HL-60 (cell line): ENCODE data around the gene ITFG2.
"Not testable (repeated sequence)": the region's sequence is repeated elsewhere in the genome, so short reads cannot be mapped to it uniquely, and the experiment has no call there.

Experiments
- DNase-seq, 2 experiments: peaks; one replicate each; pipeline ENCODE4 v3.0.0-alpha.2; 2010 to 2020; ENCODE audit warnings: low read depth in 1 of 2, low spot score in 1 of 2
- H3K27ac ChIP-seq: fragments of 250-450 bp; sonication (Bioruptor Pico); replicated peaks from 2 replicates; pipeline ENCODE4 v1.5.1; 2020; ENCODE audit warnings: mild to moderate bottlenecking, moderate library complexity
- H3K27me3 ChIP-seq: fragments of 250-450 bp; sonication (Bioruptor Pico); 2 replicates; pipeline ENCODE4 v1.5.1; 2021; ENCODE audit warnings: mild to moderate bottlenecking, moderate library complexity; ENCODE audit not compliant: insufficient read depth, poor library complexity, severe bottlenecking
- H3K4me3 ChIP-seq: replicated peaks from 2 replicates; pipeline ENCODE4 v1.5.1; 2011; ENCODE audit warnings: mild to moderate bottlenecking, control low read depth, low read length; ENCODE audit not compliant: insufficient read depth
- CTCF ChIP-seq: IDR thresholded peaks from one replicate; pipeline ENCODE4 v1.5.1; 2011; ENCODE audit warnings: low read length, control low read depth, inconsistent platforms; ENCODE audit not compliant: insufficient read depth
- GABPA ChIP-seq: IDR thresholded peaks from 2 replicates; pipeline ENCODE4 v1.6.1; 2012; ENCODE audit warnings: low read depth
- POLR2AphosphoS5 ChIP-seq: IDR thresholded peaks from 2 replicates; pipeline ENCODE4 v1.6.1; 2012; ENCODE audit warnings: low read depth
- REST ChIP-seq: IDR thresholded peaks from 2 replicates; pipeline ENCODE4 v1.6.1; 2012; ENCODE audit warnings: low read depth; ENCODE audit not compliant: insufficient replicate concordance
- SPI1 ChIP-seq: IDR thresholded peaks from 2 replicates; pipeline ENCODE4 v1.6.1; 2012; ENCODE audit warnings: low read depth, mild to moderate bottlenecking, borderline replicate concordance

ITFG2 gene

DNA sequence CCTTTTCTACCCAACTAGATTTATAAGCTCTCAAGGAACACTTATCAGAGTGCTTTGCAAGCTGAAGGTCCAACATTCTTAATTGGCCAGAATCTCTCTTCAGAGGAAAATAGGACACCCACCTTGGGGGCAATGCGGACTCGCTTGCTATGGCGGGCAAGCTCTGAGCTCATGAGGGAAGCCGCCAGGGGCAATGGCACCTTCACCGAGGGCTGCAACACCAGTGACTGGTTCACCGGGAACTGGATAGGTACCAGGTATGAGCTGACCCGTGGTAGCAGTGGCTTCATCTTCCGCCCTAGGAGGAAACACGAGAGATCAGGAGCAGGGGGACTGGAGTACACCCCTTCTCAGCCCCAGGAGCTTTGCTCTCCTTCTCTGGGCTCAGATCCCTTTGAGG lies 51.7 kb downstream of the ITFG2 start:
- Histone ChIP-seq H3K27me3 (no peaks in the 10 kb centered on the region), H3K4me3 (no peak overlapping the region), H3K27ac (no peak overlapping the region)
- TF ChIP-seq REST (no peak), GABPA (no peak), POLR2AphosphoS5 (no peak), SPI1 (no peak), CTCF (no peak)
- no peak for DNase-seq

DNA sequence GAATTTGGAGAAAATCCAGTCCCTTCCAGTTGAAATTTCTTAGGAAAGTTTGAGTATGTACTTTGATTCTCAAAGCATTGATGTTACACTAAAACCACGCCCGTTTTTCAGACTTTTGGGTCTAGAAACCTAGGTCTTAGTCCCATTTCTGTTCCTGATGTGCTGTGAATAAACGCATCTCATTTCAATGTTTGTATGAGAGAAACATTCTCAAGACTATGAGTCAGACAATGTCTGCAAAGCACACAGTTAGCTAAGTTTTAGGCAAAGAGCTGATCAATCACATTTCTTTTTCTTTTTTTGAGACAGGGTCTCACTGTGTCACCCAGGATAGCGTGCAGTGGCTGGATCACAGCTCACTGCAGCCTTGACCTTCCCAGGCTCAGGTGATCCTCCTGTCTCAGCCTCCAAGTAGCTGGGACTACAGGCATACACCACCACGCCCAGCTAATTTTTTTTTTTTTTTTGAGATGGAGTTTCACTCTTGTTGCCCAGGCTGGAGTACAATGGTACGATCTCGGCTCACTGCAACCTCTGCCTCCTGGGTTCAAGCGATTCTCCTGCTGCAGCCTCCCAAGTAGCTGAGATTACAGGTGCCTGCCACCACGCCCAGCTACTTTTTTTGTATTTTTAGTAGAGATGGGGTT lies 56.6 kb downstream of the ITFG2 start:
- H3K27me3 ChIP-seq, H3K27ac ChIP-seq, H3K4me3 ChIP-seq, DNase-seq: not testable (repeated sequence)
